H9 (cell line): Measurements from ENCODE around the gene NDUFS3. TPM values are rescaled to one million over a fixed set of nuclear protein-coding genes. Genes with fewer than 3 reads are reported as not detected.

Experiments used
- DNase-seq: peaks from one replicate; pipeline ENCODE4 v3.0.0-alpha.2; 2017
- H2AFZ ChIP-seq: one replicate; pipeline ENCODE4 v1.6.1; 2013; ENCODE audit warnings: mild to moderate bottlenecking, low read length, control low read depth, moderate library complexity
- H2AK5ac ChIP-seq: 2 replicates; pipeline ENCODE4 v1.6.1; 2013; ENCODE audit warnings: low read length, control low read depth, mixed read lengths; ENCODE audit not compliant: insufficient read length
- H2BK120ac ChIP-seq: one replicate; pipeline ENCODE4 v1.6.1; 2013; ENCODE audit warnings: low read depth, mild to moderate bottlenecking, low read length, control low read depth, inconsistent platforms; ENCODE audit not compliant: poor library complexity, severe bottlenecking
- H2BK12ac ChIP-seq: 2 replicates; pipeline ENCODE4 v1.6.1; 2013; ENCODE audit warnings: low read length, control low read depth, mixed read lengths, low read depth; ENCODE audit not compliant: insufficient read length
- H2BK15ac ChIP-seq: 2 replicates; pipeline ENCODE4 v1.6.1; 2013; ENCODE audit warnings: low read depth, low read length, control low read depth
- H2BK20ac ChIP-seq: one replicate; pipeline ENCODE4 v1.6.1; 2013; ENCODE audit warnings: low read depth, mild to moderate bottlenecking, low read length, control low read depth, inconsistent platforms; ENCODE audit not compliant: poor library complexity, severe bottlenecking
- H2BK5ac ChIP-seq: 2 replicates; pipeline ENCODE4 v1.6.1; 2013; ENCODE audit warnings: low read length, control low read depth, mixed read lengths; ENCODE audit not compliant: insufficient read length
- H3K14ac ChIP-seq: 2 replicates; pipeline ENCODE4 v1.6.1; 2013; ENCODE audit warnings: low read length, control low read depth; ENCODE audit not compliant: insufficient read depth
- H3K18ac ChIP-seq: 2 replicates; pipeline ENCODE4 v1.6.1; 2013; ENCODE audit warnings: low read depth, mild to moderate bottlenecking, mixed read lengths, low read length, control low read depth; ENCODE audit not compliant: insufficient read length
- H3K23ac ChIP-seq: 2 replicates; pipeline ENCODE4 v1.6.1; 2013; ENCODE audit warnings: low read length, control low read depth, mixed read lengths, low read depth; ENCODE audit not compliant: insufficient read length
- H3K23me2 ChIP-seq: 2 replicates; pipeline ENCODE4 v1.6.1; 2013; ENCODE audit warnings: low read depth, mild to moderate bottlenecking, mixed read lengths, low read length, control low read depth; ENCODE audit not compliant: insufficient read length, poor library complexity, severe bottlenecking
- H3K27ac ChIP-seq: 2 replicates; pipeline ENCODE4 v1.5.1; 2013; ENCODE audit warnings: low read length, control low read depth, mixed read lengths, low read depth; ENCODE audit not compliant: insufficient read length
- H3K27me3 ChIP-seq: 2 replicates; pipeline ENCODE4 v1.6.1; 2013; ENCODE audit warnings: low read length, control low read depth, inconsistent platforms; ENCODE audit not compliant: insufficient read depth
- H3K4ac ChIP-seq: 2 replicates; pipeline ENCODE4 v1.6.1; 2013; ENCODE audit warnings: low read depth, mild to moderate bottlenecking, control low read depth, inconsistent platforms, low read length, moderate library complexity
- H3K4me1 ChIP-seq: 2 replicates; pipeline ENCODE4 v1.6.1; 2013; ENCODE audit warnings: low read length, control low read depth, inconsistent platforms; ENCODE audit not compliant: insufficient read depth
- H3K4me2 ChIP-seq: 2 replicates; pipeline ENCODE4 v1.6.1; 2013; ENCODE audit warnings: low read length, control low read depth, mixed read lengths; ENCODE audit not compliant: insufficient read length, insufficient read depth
- H3K56ac ChIP-seq: 2 replicates; pipeline ENCODE4 v1.6.1; 2013; ENCODE audit warnings: low read depth, mild to moderate bottlenecking, mixed read lengths, low read length, control low read depth; ENCODE audit not compliant: insufficient read length
- H3K79me1 ChIP-seq: 2 replicates; pipeline ENCODE4 v1.6.1; 2013; ENCODE audit warnings: low read depth, mild to moderate bottlenecking, moderate library complexity, low read length, control low read depth, inconsistent platforms; ENCODE audit not compliant: insufficient read depth, poor library complexity, severe bottlenecking
- H3K79me2 ChIP-seq: 2 replicates; pipeline ENCODE4 v1.6.1; 2013; ENCODE audit warnings: low read length, control low read depth, inconsistent platforms; ENCODE audit not compliant: insufficient read depth
- H3K9ac ChIP-seq: 2 replicates; pipeline ENCODE4 v1.6.1; 2013; ENCODE audit warnings: low read length, control low read depth, mixed read lengths; ENCODE audit not compliant: insufficient read length; ENCODE audit errors: extremely low read depth
- H3K9me3 ChIP-seq: one replicate; pipeline ENCODE4 v1.6.1; 2013; ENCODE audit warnings: low read depth, low read length, inconsistent platforms; ENCODE audit not compliant: control insufficient read depth
- H3T11ph ChIP-seq: one replicate; pipeline ENCODE4 v1.6.1; 2013; ENCODE audit warnings: mild to moderate bottlenecking, low read length, control low read depth, inconsistent platforms
- H4K20me1 ChIP-seq: one replicate; pipeline ENCODE4 v1.6.1; 2013; ENCODE audit not compliant: control insufficient read depth, insufficient read length, insufficient read depth
- H4K5ac ChIP-seq: 2 replicates; pipeline ENCODE4 v1.6.1; 2013; ENCODE audit warnings: low read depth, mild to moderate bottlenecking, mixed read lengths, low read length, control low read depth; ENCODE audit not compliant: insufficient read length
- H4K8ac ChIP-seq: replicated peaks from 2 replicates; pipeline ENCODE4 v1.6.1; 2013; ENCODE audit warnings: low read length, control low read depth, mixed read lengths, low read depth; ENCODE audit not compliant: insufficient read length
- H4K91ac ChIP-seq: 2 replicates; pipeline ENCODE4 v1.6.1; 2013; ENCODE audit warnings: low read depth, mild to moderate bottlenecking, moderate library complexity, mixed read lengths, low read length, control low read depth; ENCODE audit not compliant: insufficient read length
- H3K27ac Mint-ChIP-seq, 3 experiments: 2 replicates in 2 of 3; 3 replicates in 1 of 3; pipeline ENCODE4 v1.8.0; 2020 to 2021; ENCODE audit warnings: mixed read lengths in 3 of 3, mild to moderate bottlenecking in 1 of 3, moderate library complexity in 1 of 3
- H3K27me3 Mint-ChIP-seq: 2 replicates; pipeline ENCODE4 v1.8.0; 2021; ENCODE audit warnings: low read depth, mild to moderate bottlenecking, moderate library complexity, mixed read lengths
- H3K36me3 Mint-ChIP-seq, 3 experiments: 2 replicates in 2 of 3; 3 replicates in 1 of 3; pipeline ENCODE4 v1.8.0; 2020 to 2021; ENCODE audit warnings: low read depth in 3 of 3, mixed read lengths in 3 of 3; ENCODE audit not compliant: insufficient read depth in 1 of 3
- H3K4me1 Mint-ChIP-seq, 2 experiments: 2 replicates each; pipeline ENCODE4 v1.8.0; 2020; ENCODE audit warnings: mixed read lengths in 2 of 2
- H3K4me3 Mint-ChIP-seq, 2 experiments: 2 replicates in 1 of 2; 3 replicates in 1 of 2; pipeline ENCODE4 v1.8.0; 2020 to 2021; ENCODE audit warnings: mild to moderate bottlenecking in 2 of 2, mixed read lengths in 2 of 2, moderate library complexity in 1 of 2
- H3K9me3 Mint-ChIP-seq, 2 experiments: 2 replicates in 1 of 2; 3 replicates in 1 of 2; pipeline ENCODE4 v1.8.0; 2020; ENCODE audit warnings: mild to moderate bottlenecking in 2 of 2, mixed read lengths in 2 of 2, moderate library complexity in 1 of 2
- WGBS: extraction: QIAGEN DNeasy Blood & Tissue Kit; methylation state at CpG from one replicate; pipeline ENCODE4 v1.1.7; 2013; ENCODE audit warnings: missing lambda C conversion rate, low lambda C conversion rate, mixed read lengths; ENCODE audit not compliant: insufficient read length; ENCODE audit errors: extremely low coverage; 5-methylcytosine and 5-hydroxymethylcytosine counted together
- total RNA-seq: library from RNA; stranded (reverse); gene quantifications from 2 replicates; pipeline ENCODE4 v1.2.1, GENCODE V29; 2021
- TF ChIP-seq, protein P1 (sequence below): fragments of 200-600 bp; sonication (generic); conservative IDR thresholded peaks from 3 replicates; pipeline ENCODE4 v1.8.0; 2021; ENCODE audit warnings: antibody characterized with exemption, mild to moderate bottlenecking

NDUFS3 gene
- total RNA-seq, 1 experiment from 2014 or later, result 144 TPM

DNA sequence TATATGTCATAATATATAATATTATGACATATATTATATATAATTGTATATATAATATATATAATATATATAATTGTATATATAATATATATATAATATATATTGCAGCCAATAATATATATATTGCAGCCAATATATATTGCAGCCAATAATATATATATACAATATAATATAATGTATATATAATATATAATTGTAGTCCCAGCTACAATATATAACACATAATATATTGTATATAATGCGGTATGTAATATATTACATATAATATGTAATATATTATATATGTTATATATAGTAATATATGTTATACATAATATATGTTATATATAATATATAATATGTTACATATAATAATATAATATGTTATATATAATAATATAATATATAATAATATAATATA lies 20.2 kb upstream of the NDUFS3 start:
- Histone ChIP-seq H4K8ac (no peak overlapping the region), H2AFZ (no peak overlapping the region), H2AK5ac (no peak overlapping the region), H3K18ac (no peak overlapping the region), H3K9ac (no peak overlapping the region), H3K79me2 (no peaks in the 10 kb centered on the region), H3K79me1 (no peaks in the 10 kb centered on the region), H3T11ph (no peak overlapping the region), H2BK120ac (no peak overlapping the region), H2BK15ac (no peak overlapping the region), H3K4me1 (no peaks in the 10 kb centered on the region; the same call in 1 of the 2 replicates), H2BK20ac (no peak overlapping the region), H4K20me1 (no peaks in the 10 kb centered on the region), H3K4me2 (no peak overlapping the region), H3K56ac (no peak overlapping the region), H3K27me3 (no peaks in the 10 kb centered on the region), H3K23me2 (no peaks in the 10 kb centered on the region), H3K27ac (no peak overlapping the region), H3K14ac (no peak overlapping the region), H4K5ac (no peak overlapping the region), H2BK12ac (no peak overlapping the region), H2BK5ac (no peak overlapping the region), H3K23ac (no peak overlapping the region), H3K9me3 (no peaks in the 10 kb centered on the region), H4K91ac (no peak overlapping the region), H3K4ac (no peak overlapping the region)
- no peak overlapping the region for H3K4me3 Mint-ChIP-seq
- WGBS, result no CpG with 5 or more reads among the region's 1 CpG
- H3K9me3 Mint-ChIP-seq, result no peaks in the 10 kb centered on the region
- TF ChIP-seq, protein P1, sequence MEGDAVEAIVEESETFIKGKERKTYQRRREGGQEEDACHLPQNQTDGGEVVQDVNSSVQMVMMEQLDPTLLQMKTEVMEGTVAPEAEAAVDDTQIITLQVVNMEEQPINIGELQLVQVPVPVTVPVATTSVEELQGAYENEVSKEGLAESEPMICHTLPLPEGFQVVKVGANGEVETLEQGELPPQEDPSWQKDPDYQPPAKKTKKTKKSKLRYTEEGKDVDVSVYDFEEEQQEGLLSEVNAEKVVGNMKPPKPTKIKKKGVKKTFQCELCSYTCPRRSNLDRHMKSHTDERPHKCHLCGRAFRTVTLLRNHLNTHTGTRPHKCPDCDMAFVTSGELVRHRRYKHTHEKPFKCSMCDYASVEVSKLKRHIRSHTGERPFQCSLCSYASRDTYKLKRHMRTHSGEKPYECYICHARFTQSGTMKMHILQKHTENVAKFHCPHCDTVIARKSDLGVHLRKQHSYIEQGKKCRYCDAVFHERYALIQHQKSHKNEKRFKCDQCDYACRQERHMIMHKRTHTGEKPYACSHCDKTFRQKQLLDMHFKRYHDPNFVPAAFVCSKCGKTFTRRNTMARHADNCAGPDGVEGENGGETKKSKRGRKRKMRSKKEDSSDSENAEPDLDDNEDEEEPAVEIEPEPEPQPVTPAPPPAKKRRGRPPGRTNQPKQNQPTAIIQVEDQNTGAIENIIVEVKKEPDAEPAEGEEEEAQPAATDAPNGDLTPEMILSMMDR, result no peak
- peaks cover 3 to 5% of the 10 kb centered on the region in 2 experiments; a peak in 3 of 4 replicates for H3K4me1 Mint-ChIP-seq
- H3K27me3 Mint-ChIP-seq, result no peaks in the 10 kb centered on the region
- no peak overlapping the region for H3K27ac Mint-ChIP-seq
- no peaks in the 10 kb centered on the region for H3K36me3 Mint-ChIP-seq
- no peak for DNase-seq
